B cell (primary cell): Measurements from ENCODE around the gene SOWAHC.

ENCODE experiments used
- CTCF ChIP-seq: fragments of 200-600 bp; IDR thresholded peaks from one replicate; pipeline ENCODE4 v1.8.0; 2022; ENCODE audit warnings: antibody characterized with exemption, mild to moderate bottlenecking
- EZH2 ChIP-seq: IDR thresholded peaks from 2 replicates; pipeline ENCODE4 v1.6.1; 2012; ENCODE audit warnings: borderline replicate concordance, low read depth, mild to moderate bottlenecking, moderate library complexity, low read length; ENCODE audit not compliant: insufficient read depth, poor library complexity, severe bottlenecking

DNA sequence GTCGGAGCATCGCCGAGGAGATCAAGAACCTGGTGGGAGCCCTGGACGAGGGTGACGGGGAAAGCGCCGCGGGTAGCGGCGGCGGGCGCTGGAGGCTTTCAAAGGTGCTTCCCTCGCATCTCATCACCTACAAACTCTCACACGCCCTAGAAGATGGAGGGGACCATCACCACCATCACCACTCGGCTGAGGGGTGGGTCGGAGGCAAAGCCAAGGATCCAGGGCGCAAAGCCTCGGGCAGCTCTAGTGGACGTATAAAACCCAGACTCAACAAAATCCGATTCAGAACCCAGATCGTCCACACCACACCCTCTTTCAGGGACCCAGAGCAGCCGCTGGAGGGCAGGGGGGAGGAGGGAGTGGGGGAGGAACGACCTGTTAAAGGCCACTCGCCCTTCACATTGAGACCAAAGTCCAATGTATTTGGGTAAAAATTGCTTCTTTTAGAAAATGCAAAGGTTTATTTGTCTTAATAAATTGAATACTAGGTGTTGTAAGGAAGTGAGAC lies 1.5 kb downstream of the SOWAHC start:
- TF ChIP-seq CTCF: no peak
- no peak for TF ChIP-seq EZH2
